ENCODE results near the gene LY86. TPM values are rescaled to one million over a fixed set of nuclear protein-coding genes. Genes with fewer than 3 reads are reported as not detected.

LY86 gene
- total and polyA plus RNA-seq, 9 of the 15 experiments (the other 6 are each of a cell fraction or from before 2014, with no cell fraction given): 0.08 to 0.20 TPM; not detected in 7

DNA sequence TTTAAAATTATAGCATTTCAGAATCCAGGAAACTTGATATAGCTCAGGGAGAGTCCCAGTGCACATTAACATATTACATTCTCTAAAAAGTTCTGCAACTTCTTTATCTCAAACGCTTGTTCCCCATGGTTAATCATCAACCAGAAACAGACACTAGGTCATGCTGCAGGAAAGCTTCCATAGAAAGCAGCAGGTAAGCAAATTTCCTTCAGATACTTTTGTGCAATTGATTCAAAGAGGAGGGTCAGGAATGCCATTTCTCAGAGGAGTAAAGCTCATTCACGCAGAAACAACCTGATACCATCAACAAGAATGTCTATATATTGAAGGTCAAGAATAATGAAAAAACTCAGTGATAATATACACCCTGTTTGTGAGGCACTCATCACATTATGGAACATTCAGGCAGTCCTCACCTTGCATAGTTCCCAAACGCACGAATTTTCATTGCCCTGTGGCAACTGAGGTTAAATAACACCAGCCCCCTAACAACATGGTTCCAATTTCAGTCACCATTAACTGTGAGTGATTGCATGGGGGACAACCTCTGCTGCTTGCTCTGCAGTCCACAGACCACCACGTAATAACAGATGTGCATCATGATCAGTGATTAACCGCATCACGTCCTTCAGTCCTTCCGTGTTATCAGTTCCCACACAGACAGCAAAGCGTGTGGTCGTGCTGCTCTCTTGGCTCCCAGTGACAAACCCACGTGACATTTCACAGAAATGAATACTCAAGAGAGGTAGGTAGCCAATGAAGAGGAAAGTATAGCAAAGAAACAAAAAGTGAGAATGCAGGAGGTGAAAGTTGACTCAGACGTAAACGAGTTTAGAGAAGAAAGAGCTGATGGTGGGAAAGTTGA, 95.7 kb downstream of the LY86 start (continued):
- TF ChIP-seq, protein P1, sequence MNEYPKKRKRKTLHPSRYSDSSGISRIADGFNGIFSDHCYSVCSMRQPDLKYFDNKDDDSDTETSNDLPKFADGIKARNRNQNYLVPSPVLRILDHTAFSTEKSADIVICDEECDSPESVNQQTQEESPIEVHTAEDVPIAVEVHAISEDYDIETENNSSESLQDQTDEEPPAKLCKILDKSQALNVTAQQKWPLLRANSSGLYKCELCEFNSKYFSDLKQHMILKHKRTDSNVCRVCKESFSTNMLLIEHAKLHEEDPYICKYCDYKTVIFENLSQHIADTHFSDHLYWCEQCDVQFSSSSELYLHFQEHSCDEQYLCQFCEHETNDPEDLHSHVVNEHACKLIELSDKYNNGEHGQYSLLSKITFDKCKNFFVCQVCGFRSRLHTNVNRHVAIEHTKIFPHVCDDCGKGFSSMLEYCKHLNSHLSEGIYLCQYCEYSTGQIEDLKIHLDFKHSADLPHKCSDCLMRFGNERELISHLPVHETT (CRISPR knock-in tag; conservative IDR thresholded peaks at IDR 0.05 in 1 of 2, IDR thresholded peaks at IDR 0.05 in 1 of 2): peak in 1 of 2 experiments; percentile 73; a peak in 2 of 4 replicates
- TF ChIP-seq CBFA2T3 (IDR thresholded peaks at IDR 0.05) (peak; percentile 97), POLR2AphosphoS2 (IDR thresholded peaks at IDR 0.05; ENCODE audit: low read length) (no peak), RBBP5 (IDR thresholded peaks at IDR 0.05; ENCODE audit: borderline replicate concordance, insufficient read depth, low read length, poor library complexity, severe bottlenecking) (no peak), CBX3 (IDR thresholded peaks at IDR 0.05; ENCODE audit: borderline replicate concordance in 1 of 2, low read length in 2 of 2) (peak in 1 of 2 experiments; percentile 89; a peak in 2 of 3 replicates), KHSRP (IDR thresholded peaks at IDR 0.05) (peak; percentile 42; the same call in 1 of the 2 replicates), ZKSCAN3 (CRISPR knock-in tag; IDR thresholded peaks at IDR 0.05) (no peak), TRIM24 (IDR thresholded peaks at IDR 0.05) (peak; percentile 68 to 83; a peak in 3 of 4 replicates), ZNF184 (CRISPR knock-in tag; IDR thresholded peaks at IDR 0.05) (no peak), ZFPM2 (CRISPR knock-in tag; IDR thresholded peaks at IDR 0.05) (no peak), BRD9 (IDR thresholded peaks at IDR 0.05; ENCODE audit: low read depth, partially characterized antibody) (peak; percentile 53), CHD4 (IDR thresholded peaks at IDR 0.05; ENCODE audit: insufficient read depth, insufficient replicate concordance, low read depth, low read length, poor library complexity, severe bottlenecking) (no peak), JUND (IDR thresholded peaks at IDR 0.05; ENCODE audit: borderline replicate concordance, low read depth, low read length) (peak; percentile 75), JUND (tag; IDR thresholded peaks at IDR 0.05; ENCODE audit: borderline replicate concordance, low read depth, low read length) (peak; percentile 43; the same call in 1 of the 3 replicates), C11orf30 (IDR thresholded peaks at IDR 0.05; ENCODE audit: low read depth) (no peak), ZNF699 (CRISPR knock-in tag; IDR thresholded peaks at IDR 0.05; ENCODE audit: insufficient replicate concordance) (no peak), EP400 (IDR thresholded peaks at IDR 0.05) (peak; percentile 50)
- TF ChIP-seq, protein P2, sequence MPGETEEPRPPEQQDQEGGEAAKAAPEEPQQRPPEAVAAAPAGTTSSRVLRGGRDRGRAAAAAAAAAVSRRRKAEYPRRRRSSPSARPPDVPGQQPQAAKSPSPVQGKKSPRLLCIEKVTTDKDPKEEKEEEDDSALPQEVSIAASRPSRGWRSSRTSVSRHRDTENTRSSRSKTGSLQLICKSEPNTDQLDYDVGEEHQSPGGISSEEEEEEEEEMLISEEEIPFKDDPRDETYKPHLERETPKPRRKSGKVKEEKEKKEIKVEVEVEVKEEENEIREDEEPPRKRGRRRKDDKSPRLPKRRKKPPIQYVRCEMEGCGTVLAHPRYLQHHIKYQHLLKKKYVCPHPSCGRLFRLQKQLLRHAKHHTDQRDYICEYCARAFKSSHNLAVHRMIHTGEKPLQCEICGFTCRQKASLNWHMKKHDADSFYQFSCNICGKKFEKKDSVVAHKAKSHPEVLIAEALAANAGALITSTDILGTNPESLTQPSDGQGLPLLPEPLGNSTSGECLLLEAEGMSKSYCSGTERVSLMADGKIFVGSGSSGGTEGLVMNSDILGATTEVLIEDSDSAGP (CRISPR knock-in tag; IDR thresholded peaks at IDR 0.05): peak; percentile 25; the same call in 1 of the 2 replicates
- TF ChIP-seq, protein P3, sequence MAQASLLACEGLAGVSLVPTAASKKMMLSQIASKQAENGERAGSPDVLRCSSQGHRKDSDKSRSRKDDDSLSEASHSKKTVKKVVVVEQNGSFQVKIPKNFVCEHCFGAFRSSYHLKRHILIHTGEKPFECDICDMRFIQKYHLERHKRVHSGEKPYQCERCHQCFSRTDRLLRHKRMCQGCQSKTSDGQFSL (CRISPR knock-in tag; IDR thresholded peaks at IDR 0.05): no peak
- TF ChIP-seq, protein P3 (tag; IDR thresholded peaks at IDR 0.05): no peak
- TF ChIP-seq, protein P4, sequence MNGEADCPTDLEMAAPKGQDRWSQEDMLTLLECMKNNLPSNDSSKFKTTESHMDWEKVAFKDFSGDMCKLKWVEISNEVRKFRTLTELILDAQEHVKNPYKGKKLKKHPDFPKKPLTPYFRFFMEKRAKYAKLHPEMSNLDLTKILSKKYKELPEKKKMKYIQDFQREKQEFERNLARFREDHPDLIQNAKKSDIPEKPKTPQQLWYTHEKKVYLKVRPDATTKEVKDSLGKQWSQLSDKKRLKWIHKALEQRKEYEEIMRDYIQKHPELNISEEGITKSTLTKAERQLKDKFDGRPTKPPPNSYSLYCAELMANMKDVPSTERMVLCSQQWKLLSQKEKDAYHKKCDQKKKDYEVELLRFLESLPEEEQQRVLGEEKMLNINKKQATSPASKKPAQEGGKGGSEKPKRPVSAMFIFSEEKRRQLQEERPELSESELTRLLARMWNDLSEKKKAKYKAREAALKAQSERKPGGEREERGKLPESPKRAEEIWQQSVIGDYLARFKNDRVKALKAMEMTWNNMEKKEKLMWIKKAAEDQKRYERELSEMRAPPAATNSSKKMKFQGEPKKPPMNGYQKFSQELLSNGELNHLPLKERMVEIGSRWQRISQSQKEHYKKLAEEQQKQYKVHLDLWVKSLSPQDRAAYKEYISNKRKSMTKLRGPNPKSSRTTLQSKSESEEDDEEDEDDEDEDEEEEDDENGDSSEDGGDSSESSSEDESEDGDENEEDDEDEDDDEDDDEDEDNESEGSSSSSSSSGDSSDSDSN (IDR thresholded peaks at IDR 0.05; ENCODE audit: borderline replicate concordance in 1 of 2, low read depth in 2 of 2, low read length in 2 of 2): 0 out of 4 replicates have a peak, but pooled peaks of 1 of the 2 experiments have one; percentile 29
